Lower lobe of right lung (tissue), 2 donors: Measurements from ENCODE around the gene UMOD. TPM values are rescaled to one million over a fixed set of nuclear protein-coding genes. Genes with fewer than 3 reads are reported as not detected.

Source experiments
- ATAC-seq, 2 donors: fragments of 200-7000 bp; cut with Tn5 transposase; one replicate each; pipeline ENCODE4 v1.9.1; 2020 to 2022; ENCODE audit warnings: mild to moderate bottlenecking in 2 of 2, moderate library complexity in 2 of 2
- DNase-seq: peaks from one replicate; pipeline ENCODE4 v3.0.0-alpha.2; 2020
- H3K27ac ChIP-seq: fragments of 200-600 bp; one replicate; pipeline ENCODE4 v1.8.0; 2022
- H3K27me3 ChIP-seq: fragments of 200-600 bp; one replicate; pipeline ENCODE4 v1.8.0; 2022; ENCODE audit warnings: low read depth
- H3K36me3 ChIP-seq: fragments of 200-600 bp; one replicate; pipeline ENCODE4 v1.8.0; 2022; ENCODE audit warnings: mild to moderate bottlenecking
- H3K4me1 ChIP-seq: fragments of 200-600 bp; one replicate; pipeline ENCODE4 v1.8.0; 2022
- H3K4me3 ChIP-seq: fragments of 200-600 bp; one replicate; pipeline ENCODE4 v1.8.0; 2022; ENCODE audit warnings: mild to moderate bottlenecking
- H3K9me3 ChIP-seq: fragments of 200-600 bp; one replicate; pipeline ENCODE4 v1.8.0; 2022
- CTCF ChIP-seq: fragments of 200-600 bp; IDR thresholded peaks from one replicate; pipeline ENCODE4 v1.8.0; 2022; ENCODE audit warnings: antibody characterized with exemption, mild to moderate bottlenecking
- intact Hi-C: fragments of 100-400 bp; cut with DNase I; formaldehyde crosslinking; loops from one replicate; pipeline ENCODE4 v1.11.0; 2022
- total RNA-seq: library from RNA; stranded (reverse); fragmentation: NEBNext Ultra II Directional; extraction: Animal tissue kit (Norgen Biotek cat#: 25700); gene quantifications from one replicate; pipeline ENCODE4 v1.2.1, GENCODE V29; 2021
- donor health status: DM: no; HTN: yes; CAD: no; lungs with severe emphysema.

Gene UMOD
- total RNA-seq, 1 donor from 2014 or later, result not detected

GRCh38 chr16:20307240-20307671 lies 45.3 kb downstream of the UMOD start:
- DNase-seq (no peak), ATAC-seq (no peak)
- Histone ChIP-seq H3K36me3 (no peaks in the 10 kb centered on the region), H3K27ac (no peak overlapping the region), H3K4me1 (no peaks in the 10 kb centered on the region), H3K4me3 (no peak overlapping the region), H3K27me3 (peaks cover 5% of the 10 kb centered on the region), H3K9me3 (no peaks in the 10 kb centered on the region)
- TF ChIP-seq CTCF, result no peak
- intact Hi-C loops, result no loop called here

GRCh38 chr16:20306401-20306800 lies 46.1 kb downstream of the UMOD start:
- intact Hi-C loops, result no loop called here
- Histone ChIP-seq H3K27ac (no peak overlapping the region), H3K4me1 (no peaks in the 10 kb centered on the region), H3K9me3 (no peaks in the 10 kb centered on the region), H3K36me3 (no peaks in the 10 kb centered on the region), H3K4me3 (no peak overlapping the region), H3K27me3 (peaks cover 5% of the 10 kb centered on the region)
- ATAC-seq (no peak), DNase-seq (no peak)
- TF ChIP-seq CTCF, result no peak

- intact Hi-C loops, result no loop called here
- no peaks in the 10 kb centered on the region for H3K4me1 ChIP-seq
- peaks cover 5% of the 10 kb centered on the region for H3K27me3 ChIP-seq
- no peak for TF ChIP-seq CTCF
- no peak overlapping the region for H3K4me3 ChIP-seq
- no peak overlapping the region for H3K27ac ChIP-seq
- ATAC-seq, result no peak
- H3K9me3 ChIP-seq, result no peaks in the 10 kb centered on the region
- no peaks in the 10 kb centered on the region for H3K36me3 ChIP-seq
- no peak for DNase-seq
These were observed 49.5 kb downstream of the UMOD start for GRCh38 chr16:20303012-20303411.

GRCh38 chr16:20302389-20302788 lies 50.1 kb downstream of the UMOD start:
- intact Hi-C loops, result no loop called here
- H3K4me3 ChIP-seq, result no peak overlapping the region

GRCh38 chr16:20301840-20302239 lies 50.7 kb downstream of the UMOD start:
- Histone ChIP-seq H3K27me3 (no peaks in the 10 kb centered on the region), H3K27ac (no peak overlapping the region), H3K36me3 (no peaks in the 10 kb centered on the region), H3K4me3 (no peak overlapping the region), H3K4me1 (no peaks in the 10 kb centered on the region), H3K9me3 (no peaks in the 10 kb centered on the region)
- no peak for TF ChIP-seq CTCF
- DNase-seq (no peak), ATAC-seq (no peak)
- intact Hi-C loops, result no loop called here

More at GRCh38 chr16:20302389-20302788, 50.1 kb downstream of the UMOD start:
- Histone ChIP-seq H3K36me3 (no peaks in the 10 kb centered on the region), H3K27ac (no peak overlapping the region), H3K4me1 (no peaks in the 10 kb centered on the region), H3K27me3 (peaks cover 1% of the 10 kb centered on the region), H3K9me3 (no peaks in the 10 kb centered on the region)
- ATAC-seq (no peak), DNase-seq (no peak)
- TF ChIP-seq CTCF, result no peak
